Right atrium auricular region (tissue), 2 donors: ENCODE measurements around the gene C17orf78. TPM values are rescaled to one million over a fixed set of nuclear protein-coding genes. Genes with fewer than 3 reads are reported as not detected.
"Not testable (repeated sequence)": the region's sequence is repeated elsewhere in the genome, so short reads cannot be mapped to it uniquely, and the experiment has no call there.

Experiments used
- DNase-seq: peaks from one replicate; pipeline ENCODE4 v3.0.0-alpha.2; 2019; ENCODE audit warnings: low spot score
- H3K27ac ChIP-seq, 2 donors: fragments of 200-600 bp; sonication (generic); 1 replicate in 1 of 2; 2 replicates in 1 of 2; pipeline ENCODE4 v1.5.1; 2016 to 2019
- H3K27me3 ChIP-seq, 2 donors: fragments of 200-600 bp; sonication (generic); one replicate each; pipeline versions ENCODE4 v1.5.1 to v1.6.0; 2017 to 2019
- H3K36me3 ChIP-seq: fragments of 200-600 bp; sonication (generic); one replicate; pipeline ENCODE4 v1.5.1; 2016
- H3K4me1 ChIP-seq, 2 donors: fragments of 200-600 bp; sonication (generic); one replicate each; pipeline versions ENCODE4 v1.5.1 to v1.6.0; 2017 to 2019
- H3K4me3 ChIP-seq, 2 donors: fragments of 200-600 bp; sonication (generic); 1 replicate in 1 of 2; 2 replicates in 1 of 2; pipeline ENCODE4 v1.5.1; 2017 to 2019; ENCODE audit warnings: mild to moderate bottlenecking in 1 of 2, moderate library complexity in 1 of 2
- H3K9me3 ChIP-seq, 2 donors: fragments of 200-600 bp; sonication (generic); one replicate each; pipeline ENCODE4 v1.5.1; 2019
- total RNA-seq, 2 donors: library from RNA; depleted of rRNA; stranded (reverse); fragments of >200 nt; gene quantifications; one replicate each; pipeline ENCODE4 v1.1.0, GENCODE V29; 2016
- TF ChIP-seq, protein P1 (sequence below), 2 donors: fragments of 200-600 bp; sonication (generic); IDR thresholded peaks; one replicate each; pipeline ENCODE4 v1.5.1; 2019; ENCODE audit warnings: antibody characterized with exemption in 2 of 2

Gene C17orf78
- total RNA-seq, 2 donors from 2014 or later, result not detected

DNA sequence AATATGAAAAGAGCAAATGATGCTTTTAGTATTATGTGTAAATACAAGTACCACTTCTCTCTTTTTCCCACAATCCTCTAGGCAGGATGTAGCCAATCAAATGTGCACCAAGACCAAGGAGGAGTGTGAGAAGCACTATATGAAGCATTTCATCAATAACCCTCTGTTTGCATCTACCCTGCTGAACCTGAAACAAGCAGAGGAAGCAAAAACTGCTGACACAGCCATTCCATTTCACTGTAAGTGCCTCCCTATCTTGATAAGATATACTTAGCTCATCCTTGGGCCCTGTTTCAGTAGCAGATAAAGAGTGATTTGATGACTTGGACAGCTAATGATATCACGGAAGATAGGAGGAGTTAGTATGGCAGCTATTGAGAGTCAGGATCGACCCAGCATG, 64.6 kb downstream of the C17orf78 start:
- DNase-seq, result no peak
- Histone ChIP-seq H3K36me3 (peaks cover 48% of the 10 kb centered on the region), H3K9me3 (no peaks in the 10 kb centered on the region), H3K27me3 (no peaks in the 10 kb centered on the region), H3K27ac (no peak overlapping the region), H3K4me1 (no peaks in the 10 kb centered on the region), H3K4me3 (no peak overlapping the region)
- TF ChIP-seq, protein P1, sequence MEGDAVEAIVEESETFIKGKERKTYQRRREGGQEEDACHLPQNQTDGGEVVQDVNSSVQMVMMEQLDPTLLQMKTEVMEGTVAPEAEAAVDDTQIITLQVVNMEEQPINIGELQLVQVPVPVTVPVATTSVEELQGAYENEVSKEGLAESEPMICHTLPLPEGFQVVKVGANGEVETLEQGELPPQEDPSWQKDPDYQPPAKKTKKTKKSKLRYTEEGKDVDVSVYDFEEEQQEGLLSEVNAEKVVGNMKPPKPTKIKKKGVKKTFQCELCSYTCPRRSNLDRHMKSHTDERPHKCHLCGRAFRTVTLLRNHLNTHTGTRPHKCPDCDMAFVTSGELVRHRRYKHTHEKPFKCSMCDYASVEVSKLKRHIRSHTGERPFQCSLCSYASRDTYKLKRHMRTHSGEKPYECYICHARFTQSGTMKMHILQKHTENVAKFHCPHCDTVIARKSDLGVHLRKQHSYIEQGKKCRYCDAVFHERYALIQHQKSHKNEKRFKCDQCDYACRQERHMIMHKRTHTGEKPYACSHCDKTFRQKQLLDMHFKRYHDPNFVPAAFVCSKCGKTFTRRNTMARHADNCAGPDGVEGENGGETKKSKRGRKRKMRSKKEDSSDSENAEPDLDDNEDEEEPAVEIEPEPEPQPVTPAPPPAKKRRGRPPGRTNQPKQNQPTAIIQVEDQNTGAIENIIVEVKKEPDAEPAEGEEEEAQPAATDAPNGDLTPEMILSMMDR (IDR thresholded peaks at IDR 0.05), result no peak

DNA sequence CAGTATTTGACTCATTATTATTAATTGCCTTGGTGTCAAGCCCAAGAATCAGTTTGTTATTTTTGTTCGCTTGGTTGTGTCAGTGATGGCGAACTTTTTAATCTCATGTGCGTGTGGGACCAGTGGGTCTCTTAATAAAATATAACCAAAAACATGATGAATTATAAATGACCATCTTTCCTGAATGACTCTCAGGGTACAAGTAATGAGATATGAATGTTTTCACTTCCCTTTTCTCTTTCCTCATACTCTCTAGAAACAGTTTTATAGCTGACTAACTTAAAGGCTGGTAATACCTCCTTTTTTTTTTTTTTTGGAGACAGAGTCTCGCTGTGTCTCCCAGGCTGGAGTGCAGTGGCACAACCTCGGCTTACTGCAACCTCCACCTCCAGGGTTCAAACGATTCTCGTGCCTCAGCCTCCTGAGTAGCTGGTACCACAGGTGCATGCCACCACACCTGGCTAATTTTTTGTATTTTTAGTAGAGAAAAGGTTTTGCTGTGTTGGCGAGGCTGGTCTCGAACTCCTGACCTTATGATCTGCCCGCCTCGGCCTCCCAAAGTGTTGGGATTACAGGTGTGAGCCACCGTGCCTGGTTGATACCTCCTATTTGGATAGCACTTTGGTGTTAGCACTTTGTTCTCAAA, 65.7 kb downstream of the C17orf78 start:
- peaks cover 48% of the 10 kb centered on the region for H3K36me3 ChIP-seq
- not testable (repeated sequence) for H3K27ac ChIP-seq, H3K4me3 ChIP-seq, H3K27me3 ChIP-seq, H3K4me1 ChIP-seq, DNase-seq, H3K9me3 ChIP-seq

Other genes with a start within 250 kb of the C17orf78 start
- 10 to 100 TPM in 1 of 2 donors, 1 to 10 TPM in 1; 8.6 to 10.2 TPM for gene ACACA, start 30.9 kb downstream of the C17orf78 start, total RNA-seq
- gene TADA2A, start 30.9 kb downstream of the C17orf78 start, total RNA-seq, result 10 to 100 TPM in 1 of 2 donors, 1 to 10 TPM in 1; 6.8 to 15.7 TPM
- 10 to 100 TPM; 35.3 to 39.6 TPM for gene DUSP14, start 113.9 kb downstream of the C17orf78 start, total RNA-seq
- gene SYNRG, start 233.4 kb downstream of the C17orf78 start, total RNA-seq, result 10 to 100 TPM; 15.0 to 18.4 TPM